CD4-positive, alpha-beta T cell treated with Interleukin-2 at 100 ng/mL for 4 hours (primary cell): ENCODE data around the gene AARSD1.
"Not testable (repeated sequence)": the region's sequence is repeated elsewhere in the genome, so short reads cannot be mapped to it uniquely, and the experiment has no call there.

Source experiments
- DNase-seq: peaks from one replicate; pipeline ENCODE4 v3.0.0-alpha.2; 2020; ENCODE audit warnings: low spot score

AARSD1 gene

GRCh38 chr17:42964161-42964932, at the start of gene AARSD1:
TSS of gene AARSD1 (minus strand) at chr17:42964454. CDS start at chr17:42964440, 14 bp downstream.
- DNase-seq, result peak; percentile 93

GRCh38 chr17:43013296-43013695, 49.0 kb upstream of the AARSD1 start:
- DNase-seq, result no peak

GRCh38 chr17:43011728-43012472, 47.6 kb upstream of the AARSD1 start:
- DNase-seq, result no peak

- no peak for DNase-seq
These were observed 46.5 kb upstream of the AARSD1 start for GRCh38 chr17:43010667-43011308.

- peak; percentile 89 for DNase-seq
These were observed 42.6 kb upstream of the AARSD1 start, which contains the start of gene IFI35 for GRCh38 chr17:43006639-43007551. TSS of gene IFI35 (plus strand) at chr17:43006784. CDS start at chr17:43006948, 164 bp downstream.

GRCh38 chr17:43003542-43004172, 39.4 kb upstream of the AARSD1 start:
- DNase-seq, result no peak

- DNase-seq, result not testable (repeated sequence)
These were observed 36.6 kb upstream of the AARSD1 start for GRCh38 chr17:43000894-43001293.

GRCh38 chr17:42999003-42999525, 34.8 kb upstream of the AARSD1 start:
- DNase-seq, result no peak

GRCh38 chr17:42997984-42998938, 34.0 kb upstream of the AARSD1 start, which contains the start of gene RPL27:
TSS of gene RPL27 (plus strand) at chr17:42998419. CDS start at chr17:42998751, 332 bp downstream.
- peak; percentile 99 for DNase-seq

- DNase-seq, result no peak
These were observed 33.2 kb upstream of the AARSD1 start for GRCh38 chr17:42997390-42997983.

GRCh38 chr17:42993913-42994312, 29.7 kb upstream of the AARSD1 start:
- not testable (repeated sequence) for DNase-seq

- no peak for DNase-seq
These were observed 28.6 kb upstream of the AARSD1 start for GRCh38 chr17:42992872-42993271.

- DNase-seq, result no peak
These were observed 27.2 kb upstream of the AARSD1 start for GRCh38 chr17:42991471-42991870.

GRCh38 chr17:42989726-42990652, 25.7 kb upstream of the AARSD1 start:
- no peak for DNase-seq

- DNase-seq, result no peak
These were observed 24.9 kb upstream of the AARSD1 start for GRCh38 chr17:42989141-42989540.

GRCh38 chr17:42985225-42985624, 21.0 kb upstream of the AARSD1 start:
- DNase-seq, result peak; percentile 5

- no peak for DNase-seq
These were observed 18.0 kb upstream of the AARSD1 start for GRCh38 chr17:42982266-42982665.
